ENCODE data around the gene AHCYL2.

DNA sequence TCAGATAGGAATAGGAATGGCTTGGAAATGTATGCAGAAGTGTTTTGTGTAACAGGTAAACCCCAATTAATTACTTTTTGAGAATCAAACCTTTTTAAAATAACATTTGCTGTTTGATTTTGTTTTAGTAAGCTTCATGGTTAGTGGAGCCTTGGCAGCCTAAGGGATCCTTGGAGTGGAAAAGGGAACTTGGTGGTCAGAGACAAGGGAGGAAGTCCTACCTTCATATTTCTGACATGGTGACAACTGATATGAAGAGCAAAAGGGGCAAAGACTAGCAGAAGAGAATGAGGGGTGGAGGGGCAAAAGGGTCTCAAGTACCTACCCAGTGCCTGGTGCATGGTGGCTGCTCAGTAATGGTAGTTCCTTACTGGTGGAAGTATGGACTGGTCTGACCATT, 32.3 kb downstream of the AHCYL2 start:
- TF ChIP-seq, protein P1, sequence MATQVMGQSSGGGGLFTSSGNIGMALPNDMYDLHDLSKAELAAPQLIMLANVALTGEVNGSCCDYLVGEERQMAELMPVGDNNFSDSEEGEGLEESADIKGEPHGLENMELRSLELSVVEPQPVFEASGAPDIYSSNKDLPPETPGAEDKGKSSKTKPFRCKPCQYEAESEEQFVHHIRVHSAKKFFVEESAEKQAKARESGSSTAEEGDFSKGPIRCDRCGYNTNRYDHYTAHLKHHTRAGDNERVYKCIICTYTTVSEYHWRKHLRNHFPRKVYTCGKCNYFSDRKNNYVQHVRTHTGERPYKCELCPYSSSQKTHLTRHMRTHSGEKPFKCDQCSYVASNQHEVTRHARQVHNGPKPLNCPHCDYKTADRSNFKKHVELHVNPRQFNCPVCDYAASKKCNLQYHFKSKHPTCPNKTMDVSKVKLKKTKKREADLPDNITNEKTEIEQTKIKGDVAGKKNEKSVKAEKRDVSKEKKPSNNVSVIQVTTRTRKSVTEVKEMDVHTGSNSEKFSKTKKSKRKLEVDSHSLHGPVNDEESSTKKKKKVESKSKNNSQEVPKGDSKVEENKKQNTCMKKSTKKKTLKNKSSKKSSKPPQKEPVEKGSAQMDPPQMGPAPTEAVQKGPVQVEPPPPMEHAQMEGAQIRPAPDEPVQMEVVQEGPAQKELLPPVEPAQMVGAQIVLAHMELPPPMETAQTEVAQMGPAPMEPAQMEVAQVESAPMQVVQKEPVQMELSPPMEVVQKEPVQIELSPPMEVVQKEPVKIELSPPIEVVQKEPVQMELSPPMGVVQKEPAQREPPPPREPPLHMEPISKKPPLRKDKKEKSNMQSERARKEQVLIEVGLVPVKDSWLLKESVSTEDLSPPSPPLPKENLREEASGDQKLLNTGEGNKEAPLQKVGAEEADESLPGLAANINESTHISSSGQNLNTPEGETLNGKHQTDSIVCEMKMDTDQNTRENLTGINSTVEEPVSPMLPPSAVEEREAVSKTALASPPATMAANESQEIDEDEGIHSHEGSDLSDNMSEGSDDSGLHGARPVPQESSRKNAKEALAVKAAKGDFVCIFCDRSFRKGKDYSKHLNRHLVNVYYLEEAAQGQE (IDR thresholded peaks at IDR 0.05; ENCODE audit: insufficient read depth in 1 of 2, low read depth in 2 of 2, low read length in 1 of 2) = no peak
- TF ChIP-seq, protein P2, sequence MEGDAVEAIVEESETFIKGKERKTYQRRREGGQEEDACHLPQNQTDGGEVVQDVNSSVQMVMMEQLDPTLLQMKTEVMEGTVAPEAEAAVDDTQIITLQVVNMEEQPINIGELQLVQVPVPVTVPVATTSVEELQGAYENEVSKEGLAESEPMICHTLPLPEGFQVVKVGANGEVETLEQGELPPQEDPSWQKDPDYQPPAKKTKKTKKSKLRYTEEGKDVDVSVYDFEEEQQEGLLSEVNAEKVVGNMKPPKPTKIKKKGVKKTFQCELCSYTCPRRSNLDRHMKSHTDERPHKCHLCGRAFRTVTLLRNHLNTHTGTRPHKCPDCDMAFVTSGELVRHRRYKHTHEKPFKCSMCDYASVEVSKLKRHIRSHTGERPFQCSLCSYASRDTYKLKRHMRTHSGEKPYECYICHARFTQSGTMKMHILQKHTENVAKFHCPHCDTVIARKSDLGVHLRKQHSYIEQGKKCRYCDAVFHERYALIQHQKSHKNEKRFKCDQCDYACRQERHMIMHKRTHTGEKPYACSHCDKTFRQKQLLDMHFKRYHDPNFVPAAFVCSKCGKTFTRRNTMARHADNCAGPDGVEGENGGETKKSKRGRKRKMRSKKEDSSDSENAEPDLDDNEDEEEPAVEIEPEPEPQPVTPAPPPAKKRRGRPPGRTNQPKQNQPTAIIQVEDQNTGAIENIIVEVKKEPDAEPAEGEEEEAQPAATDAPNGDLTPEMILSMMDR (IDR thresholded peaks at IDR 0.05) = no peak
